ENCODE results near the gene KIF3B.

DNA sequence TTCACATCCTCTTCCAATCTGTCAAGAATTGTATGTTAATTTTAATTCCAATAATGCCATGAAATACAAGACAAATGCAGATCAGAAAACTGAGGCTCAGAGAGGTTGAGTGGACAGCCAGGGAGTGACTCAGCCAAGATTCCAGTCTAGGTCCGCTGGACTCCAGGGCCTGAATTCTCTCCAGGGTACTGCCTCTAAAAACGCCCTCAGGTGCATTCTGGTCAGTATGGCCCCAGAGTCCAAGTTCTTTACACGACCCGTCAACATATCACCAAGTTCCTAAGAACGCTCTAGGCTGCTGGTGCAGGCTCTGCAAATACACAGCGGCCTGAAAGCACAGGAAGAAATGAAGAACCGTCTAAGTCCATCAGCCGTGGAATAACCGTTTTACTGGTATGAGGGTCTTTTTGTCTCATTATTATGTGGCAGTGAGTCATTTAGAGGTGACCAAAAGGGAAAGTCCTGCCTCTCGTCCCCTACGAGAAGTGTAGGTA is 80.0 kb downstream of the KIF3B start:
- TF ChIP-seq, protein P1, sequence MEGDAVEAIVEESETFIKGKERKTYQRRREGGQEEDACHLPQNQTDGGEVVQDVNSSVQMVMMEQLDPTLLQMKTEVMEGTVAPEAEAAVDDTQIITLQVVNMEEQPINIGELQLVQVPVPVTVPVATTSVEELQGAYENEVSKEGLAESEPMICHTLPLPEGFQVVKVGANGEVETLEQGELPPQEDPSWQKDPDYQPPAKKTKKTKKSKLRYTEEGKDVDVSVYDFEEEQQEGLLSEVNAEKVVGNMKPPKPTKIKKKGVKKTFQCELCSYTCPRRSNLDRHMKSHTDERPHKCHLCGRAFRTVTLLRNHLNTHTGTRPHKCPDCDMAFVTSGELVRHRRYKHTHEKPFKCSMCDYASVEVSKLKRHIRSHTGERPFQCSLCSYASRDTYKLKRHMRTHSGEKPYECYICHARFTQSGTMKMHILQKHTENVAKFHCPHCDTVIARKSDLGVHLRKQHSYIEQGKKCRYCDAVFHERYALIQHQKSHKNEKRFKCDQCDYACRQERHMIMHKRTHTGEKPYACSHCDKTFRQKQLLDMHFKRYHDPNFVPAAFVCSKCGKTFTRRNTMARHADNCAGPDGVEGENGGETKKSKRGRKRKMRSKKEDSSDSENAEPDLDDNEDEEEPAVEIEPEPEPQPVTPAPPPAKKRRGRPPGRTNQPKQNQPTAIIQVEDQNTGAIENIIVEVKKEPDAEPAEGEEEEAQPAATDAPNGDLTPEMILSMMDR (conservative IDR thresholded peaks at IDR 0.05): no peak
- no peak for TF ChIP-seq ZFX (IDR thresholded peaks at IDR 0.05)

Measured in C4-2B (cell line).